MM.1S (cell line): ENCODE results near the gene GREB1.

Source experiments
- DNase-seq: peaks from one replicate; pipeline ENCODE4 v3.0.0-alpha.2; 2015
- H2AFZ ChIP-seq: fragments of 300-600 bp; sonication (generic); 2 replicates; pipeline ENCODE4 v1.6.0; 2016; ENCODE audit warnings: antibody characterized with exemption, low read length
- H3F3A ChIP-seq: fragments of 300-600 bp; sonication (generic); 2 replicates; pipeline ENCODE4 v1.6.1; 2016; ENCODE audit warnings: mild to moderate bottlenecking, antibody characterized with exemption, low read length, moderate library complexity, mixed read lengths; ENCODE audit not compliant: insufficient read depth
- H3K27ac ChIP-seq: fragments of 300-600 bp; sonication (generic); 2 replicates; pipeline ENCODE4 v1.5.1; 2016; ENCODE audit warnings: mild to moderate bottlenecking, low read length
- H3K27me3 ChIP-seq: fragments of 300-600 bp; sonication (generic); replicated peaks from 2 replicates; pipeline ENCODE4 v1.6.0; 2016; ENCODE audit warnings: low read length; ENCODE audit not compliant: insufficient read depth
- H3K36me3 ChIP-seq: fragments of 300-600 bp; sonication (generic); replicated peaks from 2 replicates; pipeline ENCODE4 v1.6.1; 2016; ENCODE audit warnings: mild to moderate bottlenecking, low read length, mixed read lengths; ENCODE audit not compliant: insufficient read depth
- H3K4me1 ChIP-seq: fragments of 300-600 bp; sonication (generic); 2 replicates; pipeline ENCODE4 v1.6.1; 2016; ENCODE audit warnings: low read length, mixed read lengths
- H3K4me2 ChIP-seq: fragments of 300-600 bp; sonication (generic); 2 replicates; pipeline ENCODE4 v1.6.0; 2016; ENCODE audit warnings: low read depth, low read length
- H3K4me3 ChIP-seq: fragments of 300-600 bp; sonication (generic); 2 replicates; pipeline ENCODE4 v1.5.1; 2016; ENCODE audit warnings: low read length, mixed read lengths
- H3K79me2 ChIP-seq: fragments of 300-600 bp; sonication (generic); 2 replicates; pipeline ENCODE4 v1.6.1; 2016; ENCODE audit warnings: mixed run types, low read length, mixed read lengths
- H3K9ac ChIP-seq: fragments of 300-600 bp; sonication (generic); 2 replicates; pipeline ENCODE4 v1.6.1; 2016; ENCODE audit warnings: low read length, mixed read lengths
- H3K9me2 ChIP-seq: fragments of 300-600 bp; sonication (generic); replicated peaks from 2 replicates; pipeline ENCODE4 v1.6.1; 2016; ENCODE audit warnings: mild to moderate bottlenecking, low read length, mixed read lengths; ENCODE audit not compliant: insufficient read depth
- H3K9me3 ChIP-seq: fragments of 300-600 bp; sonication (generic); replicated peaks from 2 replicates; pipeline ENCODE4 v1.6.1; 2016; ENCODE audit warnings: mild to moderate bottlenecking, low read length, mixed read lengths; ENCODE audit not compliant: insufficient read depth
- H4K20me1 ChIP-seq: fragments of 300-600 bp; sonication (generic); 2 replicates; pipeline ENCODE4 v1.6.1; 2016; ENCODE audit warnings: mild to moderate bottlenecking, low read length, moderate library complexity, mixed read lengths; ENCODE audit not compliant: insufficient read depth
- EZH2 ChIP-seq: fragments of 300-600 bp; sonication (generic); optimal IDR thresholded peaks from 2 replicates; pipeline ENCODE3; 2017; ENCODE audit warnings: low read depth, mild to moderate bottlenecking, antibody characterized with exemption, low read length, mixed read lengths
- EZH2phosphoT487 ChIP-seq: fragments of 300-600 bp; sonication (generic); IDR thresholded peaks from 2 replicates; pipeline ENCODE4 v1.6.1; 2018; ENCODE audit warnings: antibody characterized with exemption, low read length
- TF ChIP-seq, protein P1 (sequence below): fragments of 300-600 bp; sonication (generic); IDR thresholded peaks from 2 replicates; pipeline ENCODE4 v1.5.1; 2016; ENCODE audit warnings: antibody characterized with exemption, low read length, mixed read lengths

Gene GREB1

DNA sequence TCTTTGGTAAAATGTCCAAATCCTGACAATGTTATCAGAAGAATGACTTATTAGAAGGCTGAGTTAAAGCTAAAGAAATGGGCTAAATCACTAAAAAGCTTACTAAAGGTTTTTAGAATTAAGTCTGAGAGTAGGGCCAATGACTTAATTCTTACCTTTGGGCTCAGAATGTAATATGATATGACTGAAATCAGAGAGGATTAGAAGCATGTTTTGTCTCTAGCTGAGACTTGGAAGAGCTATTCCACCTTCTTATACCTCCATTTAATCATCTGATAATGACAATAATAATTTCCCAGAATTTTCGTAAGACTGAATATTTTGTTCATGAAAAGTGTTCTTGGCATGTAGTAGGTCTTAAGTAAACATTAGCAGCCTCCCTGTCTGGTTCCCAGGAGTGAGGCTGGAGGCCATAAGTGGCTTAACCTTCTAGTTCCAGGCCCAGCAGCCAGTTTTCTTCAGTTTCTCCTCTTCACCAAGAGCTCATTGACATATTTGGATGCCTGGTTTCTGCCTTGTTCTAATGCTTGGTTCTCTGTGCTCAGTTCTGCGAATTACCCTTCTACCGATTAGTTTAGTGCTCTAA lies 42.4 kb upstream of the GREB1 start:
- Histone ChIP-seq H3K79me2 (no peaks in the 10 kb centered on the region), H4K20me1 (no peaks in the 10 kb centered on the region), H3K4me3 (no peak overlapping the region), H3K36me3 (no peaks in the 10 kb centered on the region), H3K27me3 (no peaks in the 10 kb centered on the region), H3K4me2 (no peak overlapping the region), H3K9me3 (no peaks in the 10 kb centered on the region), H3K27ac (no peak overlapping the region), H3K9me2 (no peaks in the 10 kb centered on the region), H3K9ac (no peak overlapping the region), H3K4me1 (no peaks in the 10 kb centered on the region), H2AFZ (no peak overlapping the region), H3F3A (no peaks in the 10 kb centered on the region)
- TF ChIP-seq, protein P1, sequence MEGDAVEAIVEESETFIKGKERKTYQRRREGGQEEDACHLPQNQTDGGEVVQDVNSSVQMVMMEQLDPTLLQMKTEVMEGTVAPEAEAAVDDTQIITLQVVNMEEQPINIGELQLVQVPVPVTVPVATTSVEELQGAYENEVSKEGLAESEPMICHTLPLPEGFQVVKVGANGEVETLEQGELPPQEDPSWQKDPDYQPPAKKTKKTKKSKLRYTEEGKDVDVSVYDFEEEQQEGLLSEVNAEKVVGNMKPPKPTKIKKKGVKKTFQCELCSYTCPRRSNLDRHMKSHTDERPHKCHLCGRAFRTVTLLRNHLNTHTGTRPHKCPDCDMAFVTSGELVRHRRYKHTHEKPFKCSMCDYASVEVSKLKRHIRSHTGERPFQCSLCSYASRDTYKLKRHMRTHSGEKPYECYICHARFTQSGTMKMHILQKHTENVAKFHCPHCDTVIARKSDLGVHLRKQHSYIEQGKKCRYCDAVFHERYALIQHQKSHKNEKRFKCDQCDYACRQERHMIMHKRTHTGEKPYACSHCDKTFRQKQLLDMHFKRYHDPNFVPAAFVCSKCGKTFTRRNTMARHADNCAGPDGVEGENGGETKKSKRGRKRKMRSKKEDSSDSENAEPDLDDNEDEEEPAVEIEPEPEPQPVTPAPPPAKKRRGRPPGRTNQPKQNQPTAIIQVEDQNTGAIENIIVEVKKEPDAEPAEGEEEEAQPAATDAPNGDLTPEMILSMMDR, result no peak
- TF ChIP-seq EZH2phosphoT487, result no peak
- no peak for TF ChIP-seq EZH2
- DNase-seq, result no peak

DNA sequence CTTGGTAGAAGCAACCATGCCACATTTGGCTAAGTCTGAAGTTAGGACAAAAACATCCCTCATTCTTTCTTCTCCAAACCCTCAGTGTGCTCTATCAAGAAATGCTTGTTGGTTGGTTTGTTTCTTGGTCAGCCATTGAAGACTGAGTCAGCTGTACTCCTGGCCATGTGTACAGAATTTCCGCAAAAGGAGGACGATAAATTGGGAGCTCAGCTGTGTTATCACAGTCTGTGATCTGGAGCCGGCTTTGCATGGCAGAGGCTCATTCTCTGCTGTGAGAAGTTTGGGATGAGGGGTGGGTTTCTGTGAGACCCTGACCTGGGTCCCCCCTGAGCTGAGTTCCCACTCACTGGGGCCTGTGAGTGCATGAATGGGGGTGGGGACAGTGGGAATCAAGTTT lies 41.6 kb upstream of the GREB1 start:
- H3K4me1 ChIP-seq, result peaks cover 4% of the 10 kb centered on the region
- no peak overlapping the region for H3K4me3 ChIP-seq
- DNase-seq, result no peak
- H3K4me2 ChIP-seq, result no peak overlapping the region
- no peaks in the 10 kb centered on the region for H3K9me3 ChIP-seq
- no peak overlapping the region for H2AFZ ChIP-seq
- H4K20me1 ChIP-seq, result no peaks in the 10 kb centered on the region
- H3F3A ChIP-seq, result peaks cover 3% of the 10 kb centered on the region; the same call in 1 of the 2 replicates
- H3K9me2 ChIP-seq, result no peaks in the 10 kb centered on the region
- H3K79me2 ChIP-seq, result no peaks in the 10 kb centered on the region
- H3K36me3 ChIP-seq, result no peaks in the 10 kb centered on the region
- no peaks in the 10 kb centered on the region for H3K27me3 ChIP-seq
- TF ChIP-seq EZH2 (no peak), EZH2phosphoT487 (no peak)
- TF ChIP-seq, protein P1, result no peak
- no peak overlapping the region for H3K27ac ChIP-seq
- H3K9ac ChIP-seq, result no peak overlapping the region

DNA sequence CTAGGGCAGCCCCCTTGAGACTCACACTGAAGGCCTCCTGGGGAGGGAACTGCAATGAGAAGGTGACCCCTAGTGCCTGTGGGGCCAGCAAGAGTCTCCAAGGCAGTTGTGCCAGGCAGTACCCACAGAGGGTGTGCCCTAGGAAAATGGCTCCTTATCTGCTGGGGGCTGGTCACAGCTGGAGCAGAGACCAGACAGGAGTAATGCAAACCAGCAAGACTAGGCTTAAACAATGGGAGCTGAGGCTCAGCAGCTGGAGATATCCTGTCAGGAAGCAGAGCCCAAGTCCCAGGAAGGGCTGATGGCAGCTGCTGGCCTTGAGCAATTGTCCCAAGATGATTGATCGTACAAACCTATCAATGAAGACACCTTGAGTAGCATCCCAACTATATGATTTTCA lies 41.1 kb upstream of the GREB1 start:
- Histone ChIP-seq H3K4me2 (no peak overlapping the region), H3K9ac (no peak overlapping the region), H4K20me1 (no peaks in the 10 kb centered on the region), H3K9me2 (no peaks in the 10 kb centered on the region), H3K27me3 (no peaks in the 10 kb centered on the region), H3K4me3 (no peak overlapping the region), H3F3A (peaks cover 7% of the 10 kb centered on the region; the same call in 1 of the 2 replicates), H3K79me2 (no peaks in the 10 kb centered on the region), H3K36me3 (no peaks in the 10 kb centered on the region), H2AFZ (no peak overlapping the region), H3K27ac (no peak overlapping the region), H3K4me1 (peaks cover 8% of the 10 kb centered on the region), H3K9me3 (no peaks in the 10 kb centered on the region)
- no peak for DNase-seq
- TF ChIP-seq, protein P1, result no peak
- TF ChIP-seq EZH2phosphoT487 (no peak), EZH2 (no peak)
